ENCODE results near the gene MEIS3. TPM values are rescaled to one million over a fixed set of nuclear protein-coding genes. Genes with fewer than 3 reads are reported as not detected.
A peak's percentile ranks its signal among the peaks of the same experiment; 100 is the strongest.
"Not testable (repeated sequence)": the region's sequence is repeated elsewhere in the genome, so short reads cannot be mapped to it uniquely, and the experiment has no call there.

Gene MEIS3
- total and polyA plus RNA-seq, 2 donors from 2014 or later = 3.8 to 7.6 TPM

GRCh38 chr19:47415953-47416642 is 3.2 kb downstream of the MEIS3 start:
- intact Hi-C loops (cut with DNase I) = loop anchor here (10.0 kb wide), 1 partner anchor 121 kb away; no protein-coding TSS in a partner anchor
- no peaks in the 10 kb centered on the region for H3K36me3 ChIP-seq (ENCODE audit: control insufficient read depth in 2 of 3, insufficient read depth in 3 of 3, low read length in 3 of 3)
- TF ChIP-seq CTCF (IDR thresholded peaks at IDR 0.05; ENCODE audit: borderline replicate concordance, extremely low read depth, insufficient read depth) = no peak
- peaks cover 6% of the 10 kb centered on the region for H3K27me3 ChIP-seq (ENCODE audit: control insufficient read depth, insufficient read depth, low read length)
- no peak overlapping the region for H3K4me3 ChIP-seq (ENCODE audit: low read length in 3 of 3)
- no peaks in the 10 kb centered on the region for H3K9me3 ChIP-seq (ENCODE audit: control insufficient read depth in 2 of 3, insufficient read depth in 1 of 3, low read length in 3 of 3)
- peaks cover 0 to 2% (median 0%) of the 10 kb centered on the region in 3 donors for H3K4me1 ChIP-seq (ENCODE audit: control insufficient read depth in 2 of 3, insufficient read depth in 2 of 3, low read depth in 1 of 3, low read length in 3 of 3)
- H3K9ac ChIP-seq (ENCODE audit: low read length in 3 of 3) = no peak overlapping the region
- FAIRE-seq (no peak), DNase-seq (peak in 1 of 5 donors; percentile 51)
- H3K27ac ChIP-seq (ENCODE audit: low read depth in 2 of 2, low read length in 2 of 2) = no peak overlapping the region

GRCh38 chr19:47414469-47414868 is 4.9 kb downstream of the MEIS3 start:
- H3K9me3 ChIP-seq (ENCODE audit: control insufficient read depth in 2 of 3, insufficient read depth in 1 of 3, low read length in 3 of 3) = no peaks in the 10 kb centered on the region
- TF ChIP-seq CTCF (IDR thresholded peaks at IDR 0.05; ENCODE audit: borderline replicate concordance, extremely low read depth, insufficient read depth) = no peak
- peaks cover 5% of the 10 kb centered on the region for H3K27me3 ChIP-seq (ENCODE audit: control insufficient read depth, insufficient read depth, low read length)
- H3K36me3 ChIP-seq (ENCODE audit: control insufficient read depth in 2 of 3, insufficient read depth in 3 of 3, low read length in 3 of 3) = no peaks in the 10 kb centered on the region
- DNase-seq (peak in 1 of 5 donors; percentile 70), FAIRE-seq (no peak)
- no peak overlapping the region for H3K27ac ChIP-seq (ENCODE audit: low read depth in 2 of 2, low read length in 2 of 2)
- peaks cover 0 to 2% (median 0%) of the 10 kb centered on the region in 3 donors for H3K4me1 ChIP-seq (ENCODE audit: control insufficient read depth in 2 of 3, insufficient read depth in 2 of 3, low read depth in 1 of 3, low read length in 3 of 3)
- H3K9ac ChIP-seq (ENCODE audit: low read length in 3 of 3) = no peak overlapping the region
- intact Hi-C loops (cut with DNase I) = loop anchor here (10.0 kb wide), 1 partner anchor 120 kb away; no protein-coding TSS in a partner anchor
- H3K4me3 ChIP-seq (ENCODE audit: low read length in 3 of 3) = no peak overlapping the region

- H3K9me3 ChIP-seq (ENCODE audit: control insufficient read depth in 2 of 3, insufficient read depth in 1 of 3, low read length in 3 of 3) = no peaks in the 10 kb centered on the region
- H3K4me1 ChIP-seq (ENCODE audit: control insufficient read depth in 2 of 3, insufficient read depth in 2 of 3, low read depth in 1 of 3, low read length in 3 of 3) = peaks cover 0 to 2% (median 0%) of the 10 kb centered on the region in 3 donors
- no peak for DNase-seq
- no peak for FAIRE-seq
- H3K27ac ChIP-seq (ENCODE audit: low read depth in 2 of 2, low read length in 2 of 2) = no peak overlapping the region
- peaks cover 3% of the 10 kb centered on the region for H3K27me3 ChIP-seq (ENCODE audit: control insufficient read depth, insufficient read depth, low read length)
- no peaks in the 10 kb centered on the region for H3K36me3 ChIP-seq (ENCODE audit: control insufficient read depth in 2 of 3, insufficient read depth in 3 of 3, low read length in 3 of 3)
- H3K9ac ChIP-seq (ENCODE audit: low read length in 3 of 3) = no peak overlapping the region
- no peak overlapping the region for H3K4me3 ChIP-seq (ENCODE audit: low read length in 3 of 3)
- intact Hi-C loops (cut with DNase I) = loop anchor here (10.0 kb wide), 1 partner anchor 119 kb away; no protein-coding TSS in a partner anchor
- TF ChIP-seq CTCF (IDR thresholded peaks at IDR 0.05; ENCODE audit: borderline replicate concordance, extremely low read depth, insufficient read depth) = no peak
These were observed 5.4 kb downstream of the MEIS3 start for GRCh38 chr19:47413941-47414340.

- DNase-seq = peak in 1 of 5 donors; percentile 12
These were observed 7.6 kb downstream of the MEIS3 start for GRCh38 chr19:47411696-47412095.

More at GRCh38 chr19:47411696-47412095, 7.6 kb downstream of the MEIS3 start:
- H3K4me3 ChIP-seq (ENCODE audit: low read length in 3 of 3); FAIRE-seq; H3K4me1 ChIP-seq (ENCODE audit: control insufficient read depth in 2 of 3, insufficient read depth in 2 of 3, low read depth in 1 of 3, low read length in 3 of 3); H3K9me3 ChIP-seq (ENCODE audit: control insufficient read depth in 2 of 3, insufficient read depth in 1 of 3, low read length in 3 of 3); H3K27me3 ChIP-seq (ENCODE audit: control insufficient read depth, insufficient read depth, low read length); H3K36me3 ChIP-seq (ENCODE audit: control insufficient read depth in 2 of 3, insufficient read depth in 3 of 3, low read length in 3 of 3); H3K9ac ChIP-seq (ENCODE audit: low read length in 3 of 3); H3K27ac ChIP-seq (ENCODE audit: low read depth in 2 of 2, low read length in 2 of 2): not testable (repeated sequence)
- intact Hi-C loops (cut with DNase I) = loop anchor here (10.0 kb wide), 1 partner anchor 117 kb away; no protein-coding TSS in a partner anchor
